Stimulated activated memory B cell treated with anti-CD40 and anti-IgM and Interleukin-4, amounts not matched to agents 10 μg/mL and 1 μg/mL and 100 μg/mL, for 72 hours (primary cell): ENCODE data around the gene ZSWIM8.
"Not testable (repeated sequence)": the region's sequence is repeated elsewhere in the genome, so short reads cannot be mapped to it uniquely, and the experiment has no call there.

Experiments
- ATAC-seq: fragments of 150-1000 bp; cut with Tn5 transposase; 2 replicates; pipeline ENCODE4 v1.10.0; 2021
- H3K27ac Mint-ChIP-seq: one replicate; pipeline ENCODE4 v1.8.0; 2022; ENCODE audit warnings: mild to moderate bottlenecking, mixed read lengths
- H3K27me3 Mint-ChIP-seq: one replicate; pipeline ENCODE4 v1.8.0; 2022; ENCODE audit warnings: mixed read lengths
- H3K36me3 Mint-ChIP-seq: one replicate; pipeline ENCODE4 v1.8.0; 2022; ENCODE audit warnings: mixed read lengths
- H3K4me1 Mint-ChIP-seq: one replicate; pipeline ENCODE4 v1.8.0; 2022; ENCODE audit warnings: mixed read lengths
- H3K4me3 Mint-ChIP-seq: one replicate; pipeline ENCODE4 v1.8.0; 2022; ENCODE audit warnings: mild to moderate bottlenecking, moderate library complexity, mixed read lengths
- H3K9me3 Mint-ChIP-seq: one replicate; pipeline ENCODE4 v1.8.0; 2022; ENCODE audit warnings: mixed read lengths

ZSWIM8 gene

GRCh38 chr10:73785211-73785720, at the start of gene ZSWIM8:
Gene ZSWIM8 (plus strand): TSS chr10:73785606. CDS start chr10:73785879, 273 bp downstream.
- peaks cover 18% of the 10 kb centered on the region for H3K36me3 Mint-ChIP-seq
- ATAC-seq = peak; percentile 93
- H3K9me3 Mint-ChIP-seq = no peaks in the 10 kb centered on the region
- H3K4me1 Mint-ChIP-seq = peaks cover 65% of the 10 kb centered on the region
- H3K4me3 Mint-ChIP-seq = peak within 1 kb of the TSS; percentile 94
- no peaks in the 10 kb centered on the region for H3K27me3 Mint-ChIP-seq
- H3K27ac Mint-ChIP-seq = peak within 1 kb of the TSS; percentile 96

- H3K27ac Mint-ChIP-seq, H3K27me3 Mint-ChIP-seq, H3K4me3 Mint-ChIP-seq, H3K36me3 Mint-ChIP-seq, ATAC-seq, H3K9me3 Mint-ChIP-seq: not testable (repeated sequence)
- H3K4me1 Mint-ChIP-seq = peaks cover 18% of the 10 kb centered on the region
These were observed 44.7 kb upstream of the ZSWIM8 start for GRCh38 chr10:73740501-73741254.

GRCh38 chr10:73742454-73742734, 43.0 kb upstream of the ZSWIM8 start:
- Mint-ChIP-seq H3K9me3 (no peaks in the 10 kb centered on the region), H3K27ac (peak overlapping the region; percentile 98), H3K27me3 (no peaks in the 10 kb centered on the region), H3K4me1 (peaks cover 28% of the 10 kb centered on the region), H3K36me3 (no peaks in the 10 kb centered on the region), H3K4me3 (no peak overlapping the region)
- no peak for ATAC-seq

- no peaks in the 10 kb centered on the region for H3K36me3 Mint-ChIP-seq
- peaks cover 28% of the 10 kb centered on the region for H3K4me1 Mint-ChIP-seq
- H3K27ac Mint-ChIP-seq = peak overlapping the region; percentile 98
- no peak for ATAC-seq
- no peaks in the 10 kb centered on the region for H3K27me3 Mint-ChIP-seq
- peak overlapping the region; percentile 98 for H3K4me3 Mint-ChIP-seq
- no peaks in the 10 kb centered on the region for H3K9me3 Mint-ChIP-seq
These were observed 42.0 kb upstream of the ZSWIM8 start for GRCh38 chr10:73743327-73743904.

GRCh38 chr10:73743905-73744663, 41.3 kb upstream of the ZSWIM8 start, which contains the start of gene SEC24C:
Gene SEC24C (plus strand): TSS chr10:73744372. CDS start chr10:73746833, 2,461 bp downstream.
- Mint-ChIP-seq H3K36me3 (peaks cover 3% of the 10 kb centered on the region), H3K4me3 (peak within 1 kb of the TSS; percentile 98), H3K27ac (peak within 1 kb of the TSS; percentile 98), H3K27me3 (no peaks in the 10 kb centered on the region), H3K9me3 (no peaks in the 10 kb centered on the region), H3K4me1 (peaks cover 32% of the 10 kb centered on the region)
- ATAC-seq = peak; percentile 97

GRCh38 chr10:73744664-73744975, 40.8 kb upstream of the ZSWIM8 start:
- Mint-ChIP-seq H3K27ac (peak overlapping the region; percentile 98), H3K36me3 (peaks cover 9% of the 10 kb centered on the region), H3K9me3 (no peaks in the 10 kb centered on the region), H3K4me1 (peaks cover 38% of the 10 kb centered on the region), H3K4me3 (peak overlapping the region; percentile 98), H3K27me3 (no peaks in the 10 kb centered on the region)
- ATAC-seq = peak; percentile 60

GRCh38 chr10:73746721-73747120, 38.7 kb upstream of the ZSWIM8 start:
- Mint-ChIP-seq H3K27me3 (no peaks in the 10 kb centered on the region), H3K4me3 (no peak overlapping the region), H3K9me3 (no peaks in the 10 kb centered on the region), H3K27ac (no peak overlapping the region), H3K36me3 (peaks cover 26% of the 10 kb centered on the region), H3K4me1 (peaks cover 56% of the 10 kb centered on the region)
- no peak for ATAC-seq

GRCh38 chr10:73750819-73751218, 34.6 kb upstream of the ZSWIM8 start:
- Mint-ChIP-seq H3K27me3 (no peaks in the 10 kb centered on the region), H3K9me3 (no peaks in the 10 kb centered on the region), H3K4me3 (no peak overlapping the region), H3K4me1 (peaks cover 40% of the 10 kb centered on the region), H3K36me3 (peaks cover 50% of the 10 kb centered on the region), H3K27ac (no peak overlapping the region)
- no peak for ATAC-seq

GRCh38 chr10:73756183-73756582, 29.2 kb upstream of the ZSWIM8 start:
- no peaks in the 10 kb centered on the region for H3K27me3 Mint-ChIP-seq
- H3K4me3 Mint-ChIP-seq = no peak overlapping the region
- peaks cover 32% of the 10 kb centered on the region for H3K4me1 Mint-ChIP-seq
- peaks cover 55% of the 10 kb centered on the region for H3K36me3 Mint-ChIP-seq
- H3K27ac Mint-ChIP-seq = no peak overlapping the region
- no peaks in the 10 kb centered on the region for H3K9me3 Mint-ChIP-seq
- no peak for ATAC-seq

- Mint-ChIP-seq H3K9me3 (no peaks in the 10 kb centered on the region), H3K4me3 (no peak overlapping the region), H3K36me3 (peaks cover 60% of the 10 kb centered on the region), H3K27ac (peak overlapping the region; percentile 36), H3K27me3 (no peaks in the 10 kb centered on the region), H3K4me1 (peaks cover 48% of the 10 kb centered on the region)
- ATAC-seq = no peak
These were observed 26.5 kb upstream of the ZSWIM8 start for GRCh38 chr10:73758704-73759511.

- H3K4me3 Mint-ChIP-seq = peak overlapping the region; percentile 37
- peak overlapping the region; percentile 36 for H3K27ac Mint-ChIP-seq
- H3K27me3 Mint-ChIP-seq = no peaks in the 10 kb centered on the region
- H3K9me3 Mint-ChIP-seq = no peaks in the 10 kb centered on the region
- H3K4me1 Mint-ChIP-seq = peaks cover 50% of the 10 kb centered on the region
- H3K36me3 Mint-ChIP-seq = peaks cover 61% of the 10 kb centered on the region
- ATAC-seq = peak; percentile 78
These were observed 25.8 kb upstream of the ZSWIM8 start for GRCh38 chr10:73759512-73760115.

GRCh38 chr10:73761781-73762180, 23.6 kb upstream of the ZSWIM8 start:
- H3K4me1 Mint-ChIP-seq = peaks cover 50% of the 10 kb centered on the region
- no peak for ATAC-seq
- H3K27ac Mint-ChIP-seq = peak overlapping the region; percentile 77
- no peak overlapping the region for H3K4me3 Mint-ChIP-seq
- H3K9me3 Mint-ChIP-seq = no peaks in the 10 kb centered on the region
- no peaks in the 10 kb centered on the region for H3K27me3 Mint-ChIP-seq
- peaks cover 75% of the 10 kb centered on the region for H3K36me3 Mint-ChIP-seq

- Mint-ChIP-seq H3K36me3 (peaks cover 81% of the 10 kb centered on the region), H3K4me1 (peaks cover 51% of the 10 kb centered on the region), H3K27me3 (no peaks in the 10 kb centered on the region), H3K4me3 (no peak overlapping the region), H3K9me3 (no peaks in the 10 kb centered on the region), H3K27ac (peak overlapping the region; percentile 77)
- no peak for ATAC-seq
These were observed 22.5 kb upstream of the ZSWIM8 start for GRCh38 chr10:73762915-73763314.

- H3K4me3 Mint-ChIP-seq = no peak overlapping the region
- peak; percentile 64 for ATAC-seq
- peaks cover 85% of the 10 kb centered on the region for H3K36me3 Mint-ChIP-seq
- peak overlapping the region; percentile 77 for H3K27ac Mint-ChIP-seq
- peaks cover 51% of the 10 kb centered on the region for H3K4me1 Mint-ChIP-seq
- no peaks in the 10 kb centered on the region for H3K9me3 Mint-ChIP-seq
- no peaks in the 10 kb centered on the region for H3K27me3 Mint-ChIP-seq
These were observed 22.1 kb upstream of the ZSWIM8 start for GRCh38 chr10:73763343-73763742.
